ENCODE results near the gene PGA5. TPM values are rescaled to one million over a fixed set of nuclear protein-coding genes. Genes with fewer than 3 reads are reported as not detected.

The PGA5 gene
- total and polyA plus RNA-seq, 10 of the 15 experiments (the other 5 are each of a cell fraction or from before 2014, with no cell fraction given): not detected

DNA sequence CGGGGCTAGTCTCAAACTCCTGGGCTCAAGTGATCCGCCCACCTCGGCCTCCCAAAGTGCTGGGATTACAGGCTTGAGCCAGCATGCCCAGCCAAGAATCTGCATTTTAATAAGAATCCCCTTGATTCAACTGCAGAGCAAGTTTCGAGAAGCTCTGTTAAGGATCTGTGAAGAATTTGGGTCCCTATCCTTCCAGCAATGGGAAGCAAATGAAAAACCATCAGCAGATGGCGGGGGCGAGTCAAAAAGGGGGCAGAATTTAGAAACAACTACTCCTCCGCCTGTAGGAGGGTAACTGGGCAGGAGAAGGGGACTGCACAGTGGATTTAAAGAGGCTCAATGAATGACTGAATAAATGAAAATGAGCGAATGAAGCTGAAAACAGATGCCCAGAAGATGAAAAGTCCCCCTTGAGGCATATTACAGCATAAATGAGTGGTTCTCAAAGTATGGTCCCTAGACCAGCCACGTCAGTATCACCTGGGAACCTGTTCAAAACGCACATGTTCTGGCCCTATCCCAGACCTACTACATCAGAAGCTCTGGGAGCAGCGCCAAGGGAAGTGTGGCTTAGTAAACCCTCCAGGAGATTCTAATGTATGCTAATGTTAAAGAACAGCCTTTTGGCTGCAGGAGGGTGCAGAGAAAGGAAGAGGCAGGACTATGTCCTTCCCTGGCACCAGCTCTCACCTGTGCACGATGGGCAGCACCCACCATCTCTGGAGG, 39.1 kb downstream of the PGA5 start:
- ATAC-seq (no peak), DNase-seq (ENCODE audit: low read depth, low spot score) (no peak), FAIRE-seq (no peak)
- Histone ChIP-seq H3K27me3 (replicated peaks in 1 of 2; ENCODE audit: control insufficient read depth in 2 of 2, insufficient read depth in 2 of 2, low read length in 1 of 2) (no peaks in the 10 kb centered on the region), H3K4me3 (no peak overlapping the region), H2AFZ (ENCODE audit: control insufficient read depth, low read depth, low read length) (no peak overlapping the region), H3K27ac (ENCODE audit: control insufficient read depth, insufficient read depth) (no peak overlapping the region), H3K4me1 (ENCODE audit: control insufficient read depth, insufficient read depth, low read length) (no peaks in the 10 kb centered on the region), H3K9ac (ENCODE audit: control insufficient read depth, insufficient read depth, low read length) (no peak overlapping the region), H3K9me3 (replicated peaks; ENCODE audit: control insufficient read depth, insufficient read depth, low read length) (no peaks in the 10 kb centered on the region), H4K20me1 (ENCODE audit: control insufficient read depth, insufficient read depth) (no peaks in the 10 kb centered on the region), H3K36me3 (ENCODE audit: control insufficient read depth in 2 of 2, insufficient read depth in 2 of 2, low read length in 1 of 2) (no peaks in the 10 kb centered on the region), H3K4me2 (ENCODE audit: control insufficient read depth, insufficient read depth) (no peak overlapping the region), H3K79me2 (ENCODE audit: control insufficient read depth, insufficient read depth, low read length) (no peaks in the 10 kb centered on the region)
- ChIA-PET RAD21 (ENCODE audit: unreplicated experiment) (interaction anchor here (1.2 kb wide), 1 partner anchor 56 kb away, joined by 4 read pairs; no protein-coding TSS in a partner anchor), SMC1A (ENCODE audit: uncharacterized antibody, unreplicated experiment) (interaction anchor here (0.9 kb wide), 1 partner anchor 106 kb away, joined by 3 read pairs; no protein-coding TSS in a partner anchor), POLR2A (no interaction called here), CTCF (interaction anchor here (0.8 to 1.0 kb wide), 2 partner anchors 26 to 106 kb away, joined by 3 read pairs; no protein-coding TSS in a partner anchor)
- 27% methylated on average over 12 of the region's 12 CpGs for WGBS (ENCODE audit: insufficient coverage, insufficient replicate concordance, low lambda C conversion rate, missing lambda C conversion rate)
- in situ Hi-C loops (cut with MboI) (no loop called here), intact Hi-C loops (cut with micrococcal nuclease; ENCODE audit: unreplicated experiment) (no loop called here)
- BruUV-seq (replicated peaks): no TSS peak
- no peak for TF ChIP-seq NR2C2 (IDR thresholded peaks at IDR 0.05; ENCODE audit: borderline replicate concordance, control insufficient read depth, insufficient read length, low read depth)
- TF ChIP-seq MYB (IDR thresholded peaks at IDR 0.05; ENCODE audit: borderline replicate concordance, low read depth, low read length): no peak
- no peak for TF ChIP-seq IKZF1 (conservative IDR thresholded peaks at IDR 0.05)
- TF ChIP-seq CREB1 (IDR thresholded peaks at IDR 0.05; ENCODE audit: low read depth): no peak
- TF ChIP-seq, protein P1, sequence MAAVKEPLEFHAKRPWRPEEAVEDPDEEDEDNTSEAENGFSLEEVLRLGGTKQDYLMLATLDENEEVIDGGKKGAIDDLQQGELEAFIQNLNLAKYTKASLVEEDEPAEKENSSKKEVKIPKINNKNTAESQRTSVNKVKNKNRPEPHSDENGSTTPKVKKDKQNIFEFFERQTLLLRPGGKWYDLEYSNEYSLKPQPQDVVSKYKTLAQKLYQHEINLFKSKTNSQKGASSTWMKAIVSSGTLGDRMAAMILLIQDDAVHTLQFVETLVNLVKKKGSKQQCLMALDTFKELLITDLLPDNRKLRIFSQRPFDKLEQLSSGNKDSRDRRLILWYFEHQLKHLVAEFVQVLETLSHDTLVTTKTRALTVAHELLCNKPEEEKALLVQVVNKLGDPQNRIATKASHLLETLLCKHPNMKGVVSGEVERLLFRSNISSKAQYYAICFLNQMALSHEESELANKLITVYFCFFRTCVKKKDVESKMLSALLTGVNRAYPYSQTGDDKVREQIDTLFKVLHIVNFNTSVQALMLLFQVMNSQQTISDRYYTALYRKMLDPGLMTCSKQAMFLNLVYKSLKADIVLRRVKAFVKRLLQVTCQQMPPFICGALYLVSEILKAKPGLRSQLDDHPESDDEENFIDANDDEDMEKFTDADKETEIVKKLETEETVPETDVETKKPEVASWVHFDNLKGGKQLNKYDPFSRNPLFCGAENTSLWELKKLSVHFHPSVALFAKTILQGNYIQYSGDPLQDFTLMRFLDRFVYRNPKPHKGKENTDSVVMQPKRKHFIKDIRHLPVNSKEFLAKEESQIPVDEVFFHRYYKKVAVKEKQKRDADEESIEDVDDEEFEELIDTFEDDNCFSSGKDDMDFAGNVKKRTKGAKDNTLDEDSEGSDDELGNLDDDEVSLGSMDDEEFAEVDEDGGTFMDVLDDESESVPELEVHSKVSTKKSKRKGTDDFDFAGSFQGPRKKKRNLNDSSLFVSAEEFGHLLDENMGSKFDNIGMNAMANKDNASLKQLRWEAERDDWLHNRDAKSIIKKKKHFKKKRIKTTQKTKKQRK (IDR thresholded peaks at IDR 0.05; ENCODE audit: low read depth, low read length): no peak
- TF ChIP-seq, protein P2, sequence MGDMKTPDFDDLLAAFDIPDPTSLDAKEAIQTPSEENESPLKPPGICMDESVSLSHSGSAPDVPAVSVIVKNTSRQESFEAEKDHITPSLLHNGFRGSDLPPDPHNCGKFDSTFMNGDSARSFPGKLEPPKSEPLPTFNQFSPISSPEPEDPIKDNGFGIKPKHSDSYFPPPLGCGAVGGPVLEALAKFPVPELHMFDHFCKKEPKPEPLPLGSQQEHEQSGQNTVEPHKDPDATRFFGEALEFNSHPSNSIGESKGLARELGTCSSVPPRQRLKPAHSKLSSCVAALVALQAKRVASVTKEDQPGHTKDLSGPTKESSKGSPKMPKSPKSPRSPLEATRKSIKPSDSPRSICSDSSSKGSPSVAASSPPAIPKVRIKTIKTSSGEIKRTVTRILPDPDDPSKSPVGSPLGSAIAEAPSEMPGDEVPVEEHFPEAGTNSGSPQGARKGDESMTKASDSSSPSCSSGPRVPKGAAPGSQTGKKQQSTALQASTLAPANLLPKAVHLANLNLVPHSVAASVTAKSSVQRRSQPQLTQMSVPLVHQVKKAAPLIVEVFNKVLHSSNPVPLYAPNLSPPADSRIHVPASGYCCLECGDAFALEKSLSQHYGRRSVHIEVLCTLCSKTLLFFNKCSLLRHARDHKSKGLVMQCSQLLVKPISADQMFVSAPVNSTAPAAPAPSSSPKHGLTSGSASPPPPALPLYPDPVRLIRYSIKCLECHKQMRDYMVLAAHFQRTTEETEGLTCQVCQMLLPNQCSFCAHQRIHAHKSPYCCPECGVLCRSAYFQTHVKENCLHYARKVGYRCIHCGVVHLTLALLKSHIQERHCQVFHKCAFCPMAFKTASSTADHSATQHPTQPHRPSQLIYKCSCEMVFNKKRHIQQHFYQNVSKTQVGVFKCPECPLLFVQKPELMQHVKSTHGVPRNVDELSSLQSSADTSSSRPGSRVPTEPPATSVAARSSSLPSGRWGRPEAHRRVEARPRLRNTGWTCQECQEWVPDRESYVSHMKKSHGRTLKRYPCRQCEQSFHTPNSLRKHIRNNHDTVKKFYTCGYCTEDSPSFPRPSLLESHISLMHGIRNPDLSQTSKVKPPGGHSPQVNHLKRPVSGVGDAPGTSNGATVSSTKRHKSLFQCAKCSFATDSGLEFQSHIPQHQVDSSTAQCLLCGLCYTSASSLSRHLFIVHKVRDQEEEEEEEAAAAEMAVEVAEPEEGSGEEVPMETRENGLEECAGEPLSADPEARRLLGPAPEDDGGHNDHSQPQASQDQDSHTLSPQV (IDR thresholded peaks at IDR 0.05): no peak
- TF ChIP-seq GATAD2B (conservative IDR thresholded peaks at IDR 0.05; ENCODE audit: low read depth): no peak
- no peak for TF ChIP-seq CBX5 (IDR thresholded peaks at IDR 0.05; ENCODE audit: low read depth)
- TF ChIP-seq RFX5 (IDR thresholded peaks at IDR 0.05; ENCODE audit: low read depth, low read length): no peak
- TF ChIP-seq, protein P3, sequence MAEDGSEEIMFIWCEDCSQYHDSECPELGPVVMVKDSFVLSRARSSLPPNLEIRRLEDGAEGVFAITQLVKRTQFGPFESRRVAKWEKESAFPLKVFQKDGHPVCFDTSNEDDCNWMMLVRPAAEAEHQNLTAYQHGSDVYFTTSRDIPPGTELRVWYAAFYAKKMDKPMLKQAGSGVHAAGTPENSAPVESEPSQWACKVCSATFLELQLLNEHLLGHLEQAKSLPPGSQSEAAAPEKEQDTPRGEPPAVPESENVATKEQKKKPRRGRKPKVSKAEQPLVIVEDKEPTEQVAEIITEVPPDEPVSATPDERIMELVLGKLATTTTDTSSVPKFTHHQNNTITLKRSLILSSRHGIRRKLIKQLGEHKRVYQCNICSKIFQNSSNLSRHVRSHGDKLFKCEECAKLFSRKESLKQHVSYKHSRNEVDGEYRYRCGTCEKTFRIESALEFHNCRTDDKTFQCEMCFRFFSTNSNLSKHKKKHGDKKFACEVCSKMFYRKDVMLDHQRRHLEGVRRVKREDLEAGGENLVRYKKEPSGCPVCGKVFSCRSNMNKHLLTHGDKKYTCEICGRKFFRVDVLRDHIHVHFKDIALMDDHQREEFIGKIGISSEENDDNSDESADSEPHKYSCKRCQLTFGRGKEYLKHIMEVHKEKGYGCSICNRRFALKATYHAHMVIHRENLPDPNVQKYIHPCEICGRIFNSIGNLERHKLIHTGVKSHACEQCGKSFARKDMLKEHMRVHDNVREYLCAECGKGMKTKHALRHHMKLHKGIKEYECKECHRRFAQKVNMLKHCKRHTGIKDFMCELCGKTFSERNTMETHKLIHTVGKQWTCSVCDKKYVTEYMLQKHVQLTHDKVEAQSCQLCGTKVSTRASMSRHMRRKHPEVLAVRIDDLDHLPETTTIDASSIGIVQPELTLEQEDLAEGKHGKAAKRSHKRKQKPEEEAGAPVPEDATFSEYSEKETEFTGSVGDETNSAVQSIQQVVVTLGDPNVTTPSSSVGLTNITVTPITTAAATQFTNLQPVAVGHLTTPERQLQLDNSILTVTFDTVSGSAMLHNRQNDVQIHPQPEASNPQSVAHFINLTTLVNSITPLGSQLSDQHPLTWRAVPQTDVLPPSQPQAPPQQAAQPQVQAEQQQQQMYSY (CRISPR knock-in tag; IDR thresholded peaks at IDR 0.05): no peak
